ENCODE measurements around the gene CAMTA2.
A peak's percentile ranks its signal among the peaks of the same experiment; 100 is the strongest.

CAMTA2 gene

GRCh38 chr17:5020502-5021023 is 33.1 kb upstream of the CAMTA2 start:
- DNase-seq (ENCODE audit: low read depth) = no peak

GRCh38 chr17:5019475-5019956 is 32.0 kb upstream of the CAMTA2 start:
- DNase-seq (ENCODE audit: low read depth) = peak; percentile 29
- H3K4me3 ChIP-seq (ENCODE audit: control insufficient read depth, low read depth, low read length) = no peak overlapping the region
- no peak for TF ChIP-seq CTCF (conservative IDR thresholded peaks at IDR 0.05; ENCODE audit: control insufficient read depth, insufficient read depth, low read depth, low read length)

More at GRCh38 chr17:5020502-5021023, 33.1 kb upstream of the CAMTA2 start:
- H3K4me3 ChIP-seq (ENCODE audit: control insufficient read depth, low read depth, low read length) = no peak overlapping the region
- TF ChIP-seq CTCF (conservative IDR thresholded peaks at IDR 0.05; ENCODE audit: control insufficient read depth, insufficient read depth, low read depth, low read length) = no peak

GRCh38 chr17:5014357-5014756 is 26.9 kb upstream of the CAMTA2 start:
- TF ChIP-seq CTCF (conservative IDR thresholded peaks at IDR 0.05; ENCODE audit: control insufficient read depth, insufficient read depth, low read depth, low read length) = no peak
- peak; percentile 25 for DNase-seq (ENCODE audit: low read depth)
- no peak overlapping the region for H3K4me3 ChIP-seq (ENCODE audit: control insufficient read depth, low read depth, low read length)

GRCh38 chr17:5011928-5012327 is 24.5 kb upstream of the CAMTA2 start:
- H3K4me3 ChIP-seq (ENCODE audit: control insufficient read depth, low read depth, low read length) = no peak overlapping the region
- no peak for TF ChIP-seq CTCF (conservative IDR thresholded peaks at IDR 0.05; ENCODE audit: control insufficient read depth, insufficient read depth, low read depth, low read length)
- DNase-seq (ENCODE audit: low read depth) = peak; percentile 83

- no peak overlapping the region for H3K4me3 ChIP-seq (ENCODE audit: control insufficient read depth, low read depth, low read length)
- no peak for DNase-seq (ENCODE audit: low read depth)
Measured at GRCh38 chr17:5003214-5003867, 15.9 kb upstream of the CAMTA2 start.

GRCh38 chr17:5002121-5002788 is 14.8 kb upstream of the CAMTA2 start:
- no peak for TF ChIP-seq CTCF (conservative IDR thresholded peaks at IDR 0.05; ENCODE audit: control insufficient read depth, insufficient read depth, low read depth, low read length)
- DNase-seq (ENCODE audit: low read depth) = no peak
- H3K4me3 ChIP-seq (ENCODE audit: control insufficient read depth, low read depth, low read length) = no peak overlapping the region

More at GRCh38 chr17:5003214-5003867, 15.9 kb upstream of the CAMTA2 start:
- no peak for TF ChIP-seq CTCF (conservative IDR thresholded peaks at IDR 0.05; ENCODE audit: control insufficient read depth, insufficient read depth, low read depth, low read length)

Measured in fibroblast of mammary gland (primary cell).